Hepatic stellate cell (primary cell): ENCODE results near the gene MDGA2.
A peak's percentile ranks its signal among the peaks of the same experiment; 100 is the strongest.
"Not testable (repeated sequence)": the region's sequence is repeated elsewhere in the genome, so short reads cannot be mapped to it uniquely, and the experiment has no call there.

Experiments used
- DNase-seq: peaks from one replicate; pipeline ENCODE4 v3.0.0; 2011; ENCODE audit warnings: low spot score

Gene MDGA2

GRCh38 chr14:47332106-47332505, 343.3 kb downstream of the MDGA2 start:
- no peak for DNase-seq

- DNase-seq: no peak
Observed at GRCh38 chr14:47328376-47328775, 347.0 kb downstream of the MDGA2 start.

- DNase-seq: no peak
Observed at GRCh38 chr14:47327336-47327735, 348.1 kb downstream of the MDGA2 start.

- no peak for DNase-seq
Observed at GRCh38 chr14:47322751-47323150, 352.7 kb downstream of the MDGA2 start.

GRCh38 chr14:47302121-47302520, 373.3 kb downstream of the MDGA2 start:
- no peak for DNase-seq

GRCh38 chr14:47300796-47301195, 374.6 kb downstream of the MDGA2 start:
- peak; percentile 13 for DNase-seq

- no peak for DNase-seq
Observed at GRCh38 chr14:47297374-47297773, 378.0 kb downstream of the MDGA2 start.

- no peak for DNase-seq
Observed at GRCh38 chr14:47284283-47284682, 391.1 kb downstream of the MDGA2 start.

GRCh38 chr14:47281761-47282160, 393.6 kb downstream of the MDGA2 start:
- not testable (repeated sequence) for DNase-seq

- peak; percentile 30 for DNase-seq
Observed at GRCh38 chr14:47278233-47278842, 397.1 kb downstream of the MDGA2 start.

- no peak for DNase-seq
Observed at GRCh38 chr14:47277703-47278102, 397.7 kb downstream of the MDGA2 start.

- DNase-seq: no peak
Observed at GRCh38 chr14:47276931-47277330, 398.5 kb downstream of the MDGA2 start.

GRCh38 chr14:47273939-47274338, 401.5 kb downstream of the MDGA2 start:
- no peak for DNase-seq

GRCh38 chr14:47270715-47271114, 404.7 kb downstream of the MDGA2 start:
- DNase-seq: no peak

GRCh38 chr14:47269756-47270492, 405.5 kb downstream of the MDGA2 start:
- no peak for DNase-seq

GRCh38 chr14:47264842-47265241, 410.6 kb downstream of the MDGA2 start:
- no peak for DNase-seq

GRCh38 chr14:47262801-47263200, 412.6 kb downstream of the MDGA2 start:
- no peak for DNase-seq

- DNase-seq: no peak
Observed at GRCh38 chr14:47261350-47261749, 414.1 kb downstream of the MDGA2 start.

- no peak for DNase-seq
Observed at GRCh38 chr14:47259796-47260195, 415.6 kb downstream of the MDGA2 start.

GRCh38 chr14:47257013-47257412, 418.4 kb downstream of the MDGA2 start:
- no peak for DNase-seq

GRCh38 chr14:47252802-47253201, 422.6 kb downstream of the MDGA2 start:
- no peak for DNase-seq

- DNase-seq: peak; percentile 42
Observed at GRCh38 chr14:47246367-47246766, 429.0 kb downstream of the MDGA2 start.

- DNase-seq: not testable (repeated sequence)
Observed at GRCh38 chr14:47242579-47242978, 432.8 kb downstream of the MDGA2 start.
